ENCODE measurements around the gene CHSY3. TPM values are rescaled to one million over a fixed set of nuclear protein-coding genes. Genes with fewer than 3 reads are reported as not detected.

CHSY3 gene
- total RNA-seq, 2 donors from 2014 or later, result 0.09 to 2.0 TPM

GRCh38 chr5:130021876-130022275 lies 117.6 kb downstream of the CHSY3 start:
- Histone ChIP-seq H3K27ac (no peak overlapping the region), H3K27me3 (replicated peaks; ENCODE audit: insufficient read depth) (no peaks in the 10 kb centered on the region), H3K4me3 (no peak overlapping the region), H3K36me3 (no peaks in the 10 kb centered on the region), H3K4me1 (replicated peaks) (no peaks in the 10 kb centered on the region), H3K9me3 (no peaks in the 10 kb centered on the region)
- no peak for DNase-seq (ENCODE audit: low spot score)
- TF ChIP-seq, protein P1, sequence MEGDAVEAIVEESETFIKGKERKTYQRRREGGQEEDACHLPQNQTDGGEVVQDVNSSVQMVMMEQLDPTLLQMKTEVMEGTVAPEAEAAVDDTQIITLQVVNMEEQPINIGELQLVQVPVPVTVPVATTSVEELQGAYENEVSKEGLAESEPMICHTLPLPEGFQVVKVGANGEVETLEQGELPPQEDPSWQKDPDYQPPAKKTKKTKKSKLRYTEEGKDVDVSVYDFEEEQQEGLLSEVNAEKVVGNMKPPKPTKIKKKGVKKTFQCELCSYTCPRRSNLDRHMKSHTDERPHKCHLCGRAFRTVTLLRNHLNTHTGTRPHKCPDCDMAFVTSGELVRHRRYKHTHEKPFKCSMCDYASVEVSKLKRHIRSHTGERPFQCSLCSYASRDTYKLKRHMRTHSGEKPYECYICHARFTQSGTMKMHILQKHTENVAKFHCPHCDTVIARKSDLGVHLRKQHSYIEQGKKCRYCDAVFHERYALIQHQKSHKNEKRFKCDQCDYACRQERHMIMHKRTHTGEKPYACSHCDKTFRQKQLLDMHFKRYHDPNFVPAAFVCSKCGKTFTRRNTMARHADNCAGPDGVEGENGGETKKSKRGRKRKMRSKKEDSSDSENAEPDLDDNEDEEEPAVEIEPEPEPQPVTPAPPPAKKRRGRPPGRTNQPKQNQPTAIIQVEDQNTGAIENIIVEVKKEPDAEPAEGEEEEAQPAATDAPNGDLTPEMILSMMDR (IDR thresholded peaks at IDR 0.05), result no peak
- TF ChIP-seq POLR2A (IDR thresholded peaks at IDR 0.05) (no peak), POLR2AphosphoS5 (IDR thresholded peaks at IDR 0.05) (no peak)
- 89% methylated on average over 4 of the region's 4 CpGs for WGBS
- intact Hi-C loops (cut with DNase I), result no loop called here

- Histone ChIP-seq H3K9me3 (no peaks in the 10 kb centered on the region), H3K4me3 (no peak overlapping the region), H3K4me1 (replicated peaks) (no peaks in the 10 kb centered on the region), H3K27me3 (replicated peaks; ENCODE audit: insufficient read depth) (no peaks in the 10 kb centered on the region), H3K27ac (no peak overlapping the region), H3K36me3 (no peaks in the 10 kb centered on the region)
- intact Hi-C loops (cut with DNase I), result no loop called here
- TF ChIP-seq, protein P1 (IDR thresholded peaks at IDR 0.05), result no peak
- TF ChIP-seq POLR2AphosphoS5 (IDR thresholded peaks at IDR 0.05) (no peak), POLR2A (IDR thresholded peaks at IDR 0.05) (no peak)
- 66% methylated on average over 3 of the region's 3 CpGs for whole genome bisulfite sequencing
- no peak for DNase-seq (ENCODE audit: low spot score)
These were observed 119.3 kb downstream of the CHSY3 start for GRCh38 chr5:130023604-130024003.

DNA sequence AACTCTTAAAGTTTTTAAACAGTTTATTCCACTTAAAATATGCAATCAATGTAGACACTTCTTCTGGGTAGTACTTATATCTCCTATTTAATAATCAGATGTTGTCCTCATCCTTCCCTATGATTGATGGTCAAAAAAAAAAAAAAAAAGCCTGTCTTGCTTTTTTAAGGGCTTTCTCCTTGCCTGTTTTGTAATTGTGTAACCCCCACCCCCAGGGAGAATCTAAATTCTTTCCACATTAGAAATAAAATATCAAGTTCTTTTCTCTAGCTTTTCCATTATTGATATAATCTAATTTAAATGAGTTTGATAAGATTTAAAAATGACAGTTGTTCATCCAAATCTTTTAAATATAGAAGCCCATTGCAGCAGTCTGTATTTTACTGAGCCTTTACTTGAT lies 119.7 kb downstream of the CHSY3 start:
- intact Hi-C loops (cut with DNase I), result no loop called here
- Histone ChIP-seq H3K27me3 (replicated peaks; ENCODE audit: insufficient read depth) (no peaks in the 10 kb centered on the region), H3K9me3 (no peaks in the 10 kb centered on the region), H3K4me3 (no peak overlapping the region), H3K36me3 (no peaks in the 10 kb centered on the region), H3K27ac (no peak overlapping the region), H3K4me1 (replicated peaks) (no peaks in the 10 kb centered on the region)
- no peak for DNase-seq (ENCODE audit: low spot score)
- no peak for TF ChIP-seq POLR2AphosphoS5 (IDR thresholded peaks at IDR 0.05)
- TF ChIP-seq POLR2A (IDR thresholded peaks at IDR 0.05), result no peak

GRCh38 chr5:130025511-130025910 lies 121.2 kb downstream of the CHSY3 start:
- 92% methylated on average over 1 of the region's 1 CpG for WGBS
- Histone ChIP-seq H3K9me3 (no peaks in the 10 kb centered on the region), H3K36me3 (no peaks in the 10 kb centered on the region), H3K4me3 (no peak overlapping the region), H3K27me3 (replicated peaks; ENCODE audit: insufficient read depth) (no peaks in the 10 kb centered on the region), H3K27ac (no peak overlapping the region), H3K4me1 (replicated peaks) (no peaks in the 10 kb centered on the region)
- no peak for DNase-seq (ENCODE audit: low spot score)
- intact Hi-C loops (cut with DNase I), result no loop called here
- TF ChIP-seq, protein P1 (IDR thresholded peaks at IDR 0.05), result no peak
- TF ChIP-seq POLR2AphosphoS5 (IDR thresholded peaks at IDR 0.05) (no peak), POLR2A (IDR thresholded peaks at IDR 0.05) (no peak)

- TF ChIP-seq, protein P1 (IDR thresholded peaks at IDR 0.05), result no peak
- TF ChIP-seq POLR2A (IDR thresholded peaks at IDR 0.05), result no peak
- no peak for TF ChIP-seq POLR2AphosphoS5 (IDR thresholded peaks at IDR 0.05)
- DNase-seq (ENCODE audit: low spot score), result no peak
- Histone ChIP-seq H3K4me3 (no peak overlapping the region), H3K4me1 (replicated peaks) (no peaks in the 10 kb centered on the region), H3K36me3 (no peaks in the 10 kb centered on the region), H3K27ac (no peak overlapping the region), H3K9me3 (no peaks in the 10 kb centered on the region), H3K27me3 (replicated peaks; ENCODE audit: insufficient read depth) (no peaks in the 10 kb centered on the region)
- WGBS, result 83% methylated on average over 3 of the region's 3 CpGs
- intact Hi-C loops (cut with DNase I), result no loop called here
These were observed 128.5 kb downstream of the CHSY3 start for GRCh38 chr5:130032807-130033206.
